GM15510 (cell line): ENCODE data around the gene FBXW7.

Experiments
- POLR2A ChIP-seq: IDR thresholded peaks from 3 replicates; pipeline ENCODE4 v1.6.1; 2011; ENCODE audit warnings: borderline replicate concordance; ENCODE audit not compliant: insufficient read length; ENCODE audit errors: extremely low read depth

The FBXW7 gene

GRCh38 chr4:152503653-152504290 lies 32.1 kb downstream of the FBXW7 start:
- no peak for TF ChIP-seq POLR2A

- TF ChIP-seq POLR2A: no peak
Observed at GRCh38 chr4:152501846-152502536, 33.9 kb downstream of the FBXW7 start.

- TF ChIP-seq POLR2A: no peak
Observed at GRCh38 chr4:152500800-152501434, 35.0 kb downstream of the FBXW7 start.

- TF ChIP-seq POLR2A: no peak
Observed at GRCh38 chr4:152500275-152500674, 35.6 kb downstream of the FBXW7 start.

GRCh38 chr4:152499344-152499743 lies 36.5 kb downstream of the FBXW7 start:
- TF ChIP-seq POLR2A: no peak

GRCh38 chr4:152494020-152494419 lies 41.9 kb downstream of the FBXW7 start:
- TF ChIP-seq POLR2A: no peak

GRCh38 chr4:152488246-152488645 lies 47.6 kb downstream of the FBXW7 start:
- TF ChIP-seq POLR2A: no peak

GRCh38 chr4:152486429-152487389 lies 49.2 kb downstream of the FBXW7 start:
- TF ChIP-seq POLR2A: no peak

GRCh38 chr4:152485726-152486276 lies 50.1 kb downstream of the FBXW7 start:
- TF ChIP-seq POLR2A: no peak

GRCh38 chr4:152482211-152482610 lies 53.7 kb downstream of the FBXW7 start:
- no peak for TF ChIP-seq POLR2A

- no peak for TF ChIP-seq POLR2A
Observed at GRCh38 chr4:152480901-152481300, 55.0 kb downstream of the FBXW7 start.

- TF ChIP-seq POLR2A: no peak
Observed at GRCh38 chr4:152480326-152480725, 55.6 kb downstream of the FBXW7 start.

GRCh38 chr4:152479428-152480026 lies 56.4 kb downstream of the FBXW7 start:
- TF ChIP-seq POLR2A: no peak
